ENCODE measurements around the gene SPP1.
"Not testable (repeated sequence)": the region's sequence is repeated elsewhere in the genome, so short reads cannot be mapped to it uniquely, and the experiment has no call there.

SPP1 gene

GRCh38 chr4:87940809-87941208, 34.7 kb upstream of the SPP1 start:
- H3K9ac ChIP-seq (ENCODE audit: low read depth, low read length); H3K9me3 ChIP-seq (replicated peaks; ENCODE audit: low read length); H3K4me1 ChIP-seq (ENCODE audit: control insufficient read depth, insufficient read depth, low read length); H3K36me3 ChIP-seq (ENCODE audit: insufficient read depth, low read length); H3K4me2 ChIP-seq (ENCODE audit: low read length); H3K4me3 ChIP-seq (ENCODE audit: low read length); H3K27me3 ChIP-seq (ENCODE audit: control insufficient read depth, insufficient read depth, low read length): not testable (repeated sequence)

- no peaks in the 10 kb centered on the region for H3K9me3 ChIP-seq (replicated peaks; ENCODE audit: low read length)
- no peaks in the 10 kb centered on the region for H3K4me1 ChIP-seq (ENCODE audit: control insufficient read depth, insufficient read depth, low read length)
- no peak overlapping the region for H3K4me2 ChIP-seq (ENCODE audit: low read length)
- peaks cover 7% of the 10 kb centered on the region for H3K27me3 ChIP-seq (ENCODE audit: control insufficient read depth, insufficient read depth, low read length)
- H3K9ac ChIP-seq (ENCODE audit: low read depth, low read length) = no peak overlapping the region
- H3K36me3 ChIP-seq (ENCODE audit: insufficient read depth, low read length) = no peaks in the 10 kb centered on the region
- H3K4me3 ChIP-seq (ENCODE audit: low read length) = no peak overlapping the region
Observed at GRCh38 chr4:87941537-87942392, 33.7 kb upstream of the SPP1 start.

- Histone ChIP-seq H3K27me3 (ENCODE audit: control insufficient read depth, insufficient read depth, low read length) (peaks cover 7% of the 10 kb centered on the region), H3K4me2 (ENCODE audit: low read length) (no peak overlapping the region), H3K9ac (ENCODE audit: low read depth, low read length) (no peak overlapping the region), H3K9me3 (replicated peaks; ENCODE audit: low read length) (no peaks in the 10 kb centered on the region), H3K4me1 (ENCODE audit: control insufficient read depth, insufficient read depth, low read length) (no peaks in the 10 kb centered on the region), H3K4me3 (ENCODE audit: low read length) (no peak overlapping the region), H3K36me3 (ENCODE audit: insufficient read depth, low read length) (no peaks in the 10 kb centered on the region)
Observed at GRCh38 chr4:87943660-87944149, 31.8 kb upstream of the SPP1 start.

- H3K9me3 ChIP-seq (replicated peaks; ENCODE audit: low read length) = no peaks in the 10 kb centered on the region
Observed at GRCh38 chr4:87944967-87945366, 30.5 kb upstream of the SPP1 start.

GRCh38 chr4:87946766-87947165, 28.7 kb upstream of the SPP1 start:
- Histone ChIP-seq H3K27me3 (ENCODE audit: control insufficient read depth, insufficient read depth, low read length) (peaks cover 2% of the 10 kb centered on the region), H3K4me3 (ENCODE audit: low read length) (no peak overlapping the region), H3K4me2 (ENCODE audit: low read length) (no peak overlapping the region), H3K9ac (ENCODE audit: low read depth, low read length) (no peak overlapping the region), H3K4me1 (ENCODE audit: control insufficient read depth, insufficient read depth, low read length) (peaks cover 7% of the 10 kb centered on the region), H3K9me3 (replicated peaks; ENCODE audit: low read length) (no peaks in the 10 kb centered on the region), H3K36me3 (ENCODE audit: insufficient read depth, low read length) (no peaks in the 10 kb centered on the region)

More at GRCh38 chr4:87944967-87945366, 30.5 kb upstream of the SPP1 start:
- peaks cover 3% of the 10 kb centered on the region for H3K4me1 ChIP-seq (ENCODE audit: control insufficient read depth, insufficient read depth, low read length)
- H3K4me3 ChIP-seq (ENCODE audit: low read length) = no peak overlapping the region
- peaks cover 2% of the 10 kb centered on the region for H3K27me3 ChIP-seq (ENCODE audit: control insufficient read depth, insufficient read depth, low read length)
- H3K36me3 ChIP-seq (ENCODE audit: insufficient read depth, low read length) = no peaks in the 10 kb centered on the region
- H3K9ac ChIP-seq (ENCODE audit: low read depth, low read length) = no peak overlapping the region
- H3K4me2 ChIP-seq (ENCODE audit: low read length) = no peak overlapping the region

GRCh38 chr4:87947381-87948160, 27.9 kb upstream of the SPP1 start:
- Histone ChIP-seq H3K4me2 (ENCODE audit: low read length) (no peak overlapping the region), H3K9me3 (replicated peaks; ENCODE audit: low read length) (no peaks in the 10 kb centered on the region), H3K4me1 (ENCODE audit: control insufficient read depth, insufficient read depth, low read length) (peaks cover 7% of the 10 kb centered on the region), H3K9ac (ENCODE audit: low read depth, low read length) (no peak overlapping the region), H3K36me3 (ENCODE audit: insufficient read depth, low read length) (no peaks in the 10 kb centered on the region), H3K27me3 (ENCODE audit: control insufficient read depth, insufficient read depth, low read length) (peaks cover 2% of the 10 kb centered on the region), H3K4me3 (ENCODE audit: low read length) (no peak overlapping the region)

GRCh38 chr4:87949961-87950360, 25.6 kb upstream of the SPP1 start:
- no peak overlapping the region for H3K9ac ChIP-seq (ENCODE audit: low read depth, low read length)
- no peaks in the 10 kb centered on the region for H3K9me3 ChIP-seq (replicated peaks; ENCODE audit: low read length)
- H3K36me3 ChIP-seq (ENCODE audit: insufficient read depth, low read length) = no peaks in the 10 kb centered on the region
- no peaks in the 10 kb centered on the region for H3K27me3 ChIP-seq (ENCODE audit: control insufficient read depth, insufficient read depth, low read length)
- H3K4me2 ChIP-seq (ENCODE audit: low read length) = no peak overlapping the region
- H3K4me1 ChIP-seq (ENCODE audit: control insufficient read depth, insufficient read depth, low read length) = peaks cover 7% of the 10 kb centered on the region
- H3K4me3 ChIP-seq (ENCODE audit: low read length) = no peak overlapping the region

- Histone ChIP-seq H3K9me3 (replicated peaks; ENCODE audit: low read length) (no peaks in the 10 kb centered on the region), H3K36me3 (ENCODE audit: insufficient read depth, low read length) (no peaks in the 10 kb centered on the region), H3K4me1 (ENCODE audit: control insufficient read depth, insufficient read depth, low read length) (peaks cover 7% of the 10 kb centered on the region), H3K4me2 (ENCODE audit: low read length) (no peak overlapping the region), H3K27me3 (ENCODE audit: control insufficient read depth, insufficient read depth, low read length) (no peaks in the 10 kb centered on the region), H3K4me3 (ENCODE audit: low read length) (no peak overlapping the region), H3K9ac (ENCODE audit: low read depth, low read length) (no peak overlapping the region)
Observed at GRCh38 chr4:87950493-87950892, 25.0 kb upstream of the SPP1 start.

GRCh38 chr4:87950936-87951511, 24.5 kb upstream of the SPP1 start:
- Histone ChIP-seq H3K9me3 (replicated peaks; ENCODE audit: low read length) (no peaks in the 10 kb centered on the region), H3K4me3 (ENCODE audit: low read length) (no peak overlapping the region), H3K4me2 (ENCODE audit: low read length) (no peak overlapping the region), H3K4me1 (ENCODE audit: control insufficient read depth, insufficient read depth, low read length) (peaks cover 7% of the 10 kb centered on the region), H3K27me3 (ENCODE audit: control insufficient read depth, insufficient read depth, low read length) (no peaks in the 10 kb centered on the region), H3K36me3 (ENCODE audit: insufficient read depth, low read length) (no peaks in the 10 kb centered on the region), H3K9ac (ENCODE audit: low read depth, low read length) (no peak overlapping the region)

- H3K9ac ChIP-seq (ENCODE audit: low read depth, low read length) = no peak overlapping the region
- peaks cover 7% of the 10 kb centered on the region for H3K4me1 ChIP-seq (ENCODE audit: control insufficient read depth, insufficient read depth, low read length)
- no peak overlapping the region for H3K4me3 ChIP-seq (ENCODE audit: low read length)
- H3K36me3 ChIP-seq (ENCODE audit: insufficient read depth, low read length) = no peaks in the 10 kb centered on the region
- no peak overlapping the region for H3K4me2 ChIP-seq (ENCODE audit: low read length)
- H3K27me3 ChIP-seq (ENCODE audit: control insufficient read depth, insufficient read depth, low read length) = no peaks in the 10 kb centered on the region
- H3K9me3 ChIP-seq (replicated peaks; ENCODE audit: low read length) = no peaks in the 10 kb centered on the region
Observed at GRCh38 chr4:87953826-87954225, 21.7 kb upstream of the SPP1 start.

GRCh38 chr4:87956501-87956900, 19.0 kb upstream of the SPP1 start:
- no peak overlapping the region for H3K4me3 ChIP-seq (ENCODE audit: low read length)
- H3K4me2 ChIP-seq (ENCODE audit: low read length) = no peak overlapping the region
- no peaks in the 10 kb centered on the region for H3K27me3 ChIP-seq (ENCODE audit: control insufficient read depth, insufficient read depth, low read length)
- H3K36me3 ChIP-seq (ENCODE audit: insufficient read depth, low read length) = no peaks in the 10 kb centered on the region
- H3K9me3 ChIP-seq (replicated peaks; ENCODE audit: low read length) = no peaks in the 10 kb centered on the region
- no peaks in the 10 kb centered on the region for H3K4me1 ChIP-seq (ENCODE audit: control insufficient read depth, insufficient read depth, low read length)
- H3K9ac ChIP-seq (ENCODE audit: low read depth, low read length) = no peak overlapping the region
